HK-2 (cell line): ENCODE measurements around the gene HP.
"Not testable (repeated sequence)": the region's sequence is repeated elsewhere in the genome, so short reads cannot be mapped to it uniquely, and the experiment has no call there.

ENCODE experiments used
- DNase-seq: peaks from one replicate; pipeline ENCODE4 v3.0.0-alpha.2; 2018; ENCODE audit not compliant: unreplicated experiment

The HP gene

GRCh38 chr16:72043058-72043457, 11.2 kb upstream of the HP start:
- no peak for DNase-seq

- no peak for DNase-seq
Observed at GRCh38 chr16:72043539-72043938, 10.8 kb upstream of the HP start.

GRCh38 chr16:72044296-72044695, 10.0 kb upstream of the HP start:
- no peak for DNase-seq

DNA sequence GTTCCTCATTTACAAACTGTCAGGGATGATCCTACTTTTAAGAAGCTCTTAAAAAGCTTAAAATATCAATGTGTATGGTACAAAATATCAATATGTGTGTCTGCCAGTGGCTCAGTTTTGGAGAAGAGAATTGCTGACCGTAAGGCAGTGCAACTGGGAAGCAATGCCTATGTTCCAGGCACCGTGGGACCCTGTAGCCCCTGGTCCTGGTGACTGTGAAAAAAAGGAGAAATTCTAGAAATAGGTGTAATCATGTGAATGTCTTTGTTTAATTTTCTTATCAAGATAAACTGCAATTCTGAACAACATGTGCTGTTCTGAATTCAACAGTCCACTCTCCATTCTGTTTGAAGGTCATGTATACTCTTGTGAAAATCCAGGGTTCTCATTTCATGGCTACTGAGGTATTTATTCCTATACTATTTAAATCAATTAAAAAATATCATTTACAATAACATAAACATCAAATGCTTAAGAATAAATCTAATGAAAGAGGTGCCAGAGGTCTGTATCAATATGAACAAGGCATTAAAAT, 9.4 kb upstream of the HP start:
- no peak for DNase-seq

DNA sequence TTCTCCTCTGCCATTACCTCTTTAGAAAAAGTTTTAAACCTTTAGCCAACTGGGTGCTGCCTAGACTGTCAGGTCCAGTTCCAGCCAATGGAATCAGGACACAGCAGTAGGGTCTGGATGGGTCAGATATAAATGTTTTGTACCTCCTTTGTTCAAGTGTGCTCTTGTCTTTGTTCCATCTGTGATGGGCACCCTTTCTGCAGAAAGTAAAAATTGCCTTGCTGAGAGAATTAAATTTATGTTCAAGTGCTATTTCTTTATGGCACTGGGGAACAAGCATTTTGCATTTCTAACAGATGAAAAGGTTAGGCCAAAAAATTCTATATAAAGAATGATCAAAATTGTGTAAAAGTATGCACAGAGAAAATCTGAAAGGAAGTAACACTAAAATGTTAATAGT, 5.2 kb upstream of the HP start:
- no peak for DNase-seq

DNA sequence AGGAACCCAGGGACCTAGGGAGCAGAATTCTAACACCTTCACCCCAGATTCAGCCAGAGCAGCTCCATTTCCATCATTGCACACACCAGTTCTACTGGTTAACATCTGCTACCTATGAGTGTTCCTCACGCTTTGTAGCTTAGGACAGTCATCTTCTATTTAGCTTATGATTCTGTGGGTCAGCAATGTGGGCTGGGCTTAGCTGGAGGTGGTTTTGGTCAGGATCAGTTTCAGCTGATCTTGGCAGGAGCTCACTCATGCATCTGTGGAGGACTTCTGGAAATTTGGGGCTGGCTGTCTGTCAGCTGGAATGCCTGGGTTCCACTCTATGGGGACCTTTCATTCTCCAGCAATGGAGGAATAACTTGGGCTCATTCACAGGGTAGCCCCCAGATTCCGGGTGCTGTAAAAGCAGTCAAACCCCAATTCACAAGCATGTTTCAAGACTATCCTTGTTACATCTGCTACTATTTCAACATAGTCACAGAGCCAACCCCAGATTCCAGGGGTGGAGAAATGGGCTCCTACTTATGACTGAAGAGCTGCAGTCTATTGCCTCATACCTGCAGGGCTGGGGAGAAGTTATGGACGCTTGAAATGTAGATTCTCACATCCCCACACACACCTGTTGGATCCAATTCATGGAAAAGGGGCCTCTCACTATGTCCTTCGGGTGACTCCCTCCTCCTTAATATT, 3.4 kb upstream of the HP start:
- no peak for DNase-seq

DNA sequence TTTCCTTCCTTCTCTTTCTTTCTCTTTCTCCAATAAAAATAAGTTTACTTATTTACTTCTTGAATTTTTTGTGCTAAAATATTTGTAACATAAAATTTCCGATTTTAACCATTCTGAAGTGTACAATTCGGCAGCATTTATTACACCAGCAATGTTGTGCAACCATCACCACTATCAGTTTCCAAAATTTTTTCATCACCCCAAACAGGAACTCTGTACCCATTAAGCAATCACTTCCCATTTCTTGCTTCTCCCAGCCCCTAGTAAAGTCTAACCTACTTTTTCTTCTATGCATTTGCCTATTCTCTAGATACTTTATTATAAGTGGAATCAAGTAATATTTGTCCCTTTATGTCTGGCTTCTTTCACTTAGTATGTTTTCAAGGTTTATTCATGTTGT, 2.5 kb upstream of the HP start:
- DNase-seq: no peak

- DNase-seq: no peak
Observed at GRCh38 chr16:72055911-72056310, 1.6 kb downstream of the HP start.

DNA sequence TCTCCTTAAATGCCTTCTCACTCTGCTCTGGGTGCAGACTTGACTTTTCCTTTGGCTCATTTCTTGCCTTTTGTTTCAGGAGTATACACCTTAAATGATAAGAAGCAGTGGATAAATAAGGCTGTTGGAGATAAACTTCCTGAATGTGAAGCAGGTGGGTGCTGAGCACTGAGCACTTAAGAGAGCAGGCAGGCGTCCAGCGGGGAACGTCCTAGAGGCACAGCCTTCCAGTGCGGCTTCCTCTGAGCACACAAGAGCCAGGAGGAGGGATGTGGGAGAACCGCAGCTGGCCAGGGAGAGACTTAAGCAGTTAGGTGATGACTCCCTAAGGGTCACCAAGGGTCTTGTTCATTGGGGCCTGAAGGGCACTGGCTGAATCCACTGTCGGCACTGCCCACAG, 3.0 kb downstream of the HP start:
- not testable (repeated sequence) for DNase-seq

DNA sequence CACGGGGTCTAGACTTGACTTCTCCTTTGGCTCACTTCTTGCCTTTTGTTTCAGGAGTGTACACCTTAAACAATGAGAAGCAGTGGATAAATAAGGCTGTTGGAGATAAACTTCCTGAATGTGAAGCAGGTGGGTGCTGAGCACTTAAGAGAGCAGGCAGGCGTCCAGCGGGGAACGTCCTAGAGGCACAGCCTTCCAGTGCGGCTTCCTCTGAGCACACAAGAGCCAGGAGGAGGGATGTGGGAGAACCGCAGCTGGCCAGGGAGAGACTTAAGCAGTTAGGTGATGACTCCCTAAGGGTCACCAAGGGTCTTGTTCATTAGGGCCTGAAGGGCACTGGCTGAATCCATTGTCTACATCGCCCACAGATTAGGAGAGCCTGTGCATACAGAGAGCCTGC, 4.8 kb downstream of the HP start:
- DNase-seq: not testable (repeated sequence)

GRCh38 chr16:72060405-72060804, 6.1 kb downstream of the HP start:
- no peak for DNase-seq

- DNase-seq: no peak
Observed at GRCh38 chr16:72061564-72061963, 7.3 kb downstream of the HP start.

GRCh38 chr16:72064361-72064894, 10.1 kb downstream of the HP start:
- DNase-seq: no peak

DNA sequence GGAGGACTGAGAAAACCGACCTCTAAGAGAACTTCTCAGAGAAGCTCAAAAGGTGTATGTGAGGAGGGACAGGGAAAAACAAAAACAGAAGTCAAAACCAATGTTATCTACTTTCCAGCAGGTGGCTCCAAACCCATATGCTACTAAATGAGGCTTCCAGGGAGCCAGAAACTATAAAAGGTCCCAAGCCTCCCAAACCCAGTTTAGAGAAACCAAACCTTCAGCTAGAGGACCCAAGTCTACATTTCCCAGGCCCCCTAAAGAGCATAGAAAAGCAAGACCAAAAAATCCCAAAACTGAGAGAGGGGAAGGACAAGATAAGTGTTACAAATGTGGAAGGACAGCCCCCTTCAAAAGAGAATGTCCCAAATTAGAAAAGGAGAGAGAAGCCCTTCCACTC, 12.4 kb downstream of the HP start:
- DNase-seq: no peak

DNA sequence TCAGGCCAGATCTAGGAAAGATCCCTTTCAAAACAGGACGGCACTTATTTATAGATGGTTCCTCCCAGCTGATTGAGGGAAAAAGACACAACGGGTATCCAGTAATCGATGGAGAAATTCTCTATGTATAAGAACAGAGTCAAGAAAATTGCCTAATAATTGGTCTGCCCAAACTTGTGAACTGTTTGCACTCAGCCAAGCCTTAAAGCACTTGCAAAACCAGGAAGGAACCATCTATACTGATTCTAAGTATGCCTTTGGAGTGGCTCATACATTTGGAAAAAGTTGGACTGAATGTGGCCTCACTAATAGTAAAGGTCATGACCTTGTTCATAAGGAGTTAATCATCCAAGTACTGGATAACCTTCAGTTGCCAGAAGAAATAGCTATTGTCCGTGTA, 14.6 kb downstream of the HP start:
- no peak for DNase-seq

DNA sequence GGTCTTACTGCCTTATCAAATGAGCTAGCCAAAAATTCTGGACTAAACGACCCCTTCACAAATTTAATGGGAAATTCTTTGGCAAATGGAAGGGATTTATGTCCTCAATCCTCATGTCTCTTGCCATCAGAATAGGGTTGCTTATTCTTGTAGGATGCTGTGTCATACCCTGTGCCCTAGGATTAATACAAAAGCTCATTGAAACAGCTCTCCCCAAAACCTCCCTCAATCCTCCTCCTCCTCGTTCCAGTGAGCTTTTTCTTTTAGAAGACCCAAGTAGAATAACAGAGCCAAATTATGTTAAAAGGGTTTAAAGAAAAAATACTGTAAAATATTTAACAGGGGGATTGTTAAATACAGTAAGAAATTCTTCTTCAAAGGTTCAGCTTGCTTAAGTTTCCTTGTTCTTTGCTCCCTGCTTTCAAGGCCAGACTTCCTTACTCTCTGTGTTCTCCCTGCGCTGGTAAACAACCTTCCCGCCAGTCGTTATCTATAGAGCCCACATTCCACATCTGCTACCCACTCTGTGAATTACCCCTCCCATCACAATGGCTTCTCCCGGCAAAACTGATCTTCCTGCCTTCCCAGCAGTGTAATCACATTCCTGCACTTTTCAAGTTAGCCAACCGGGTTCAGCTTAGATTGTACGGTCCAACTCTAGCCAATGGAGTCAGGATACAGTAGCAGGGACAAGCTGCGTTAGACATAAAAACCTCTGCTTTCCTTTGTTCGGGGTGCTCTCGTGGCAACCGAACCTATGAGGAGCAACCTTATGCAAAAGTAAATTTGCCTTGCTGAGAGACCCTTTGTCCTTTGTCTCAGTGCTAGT, 18.4 kb downstream of the HP start:
- no peak for DNase-seq

GRCh38 chr16:72073560-72074230, 19.4 kb downstream of the HP start:
- DNase-seq: no peak

DNA sequence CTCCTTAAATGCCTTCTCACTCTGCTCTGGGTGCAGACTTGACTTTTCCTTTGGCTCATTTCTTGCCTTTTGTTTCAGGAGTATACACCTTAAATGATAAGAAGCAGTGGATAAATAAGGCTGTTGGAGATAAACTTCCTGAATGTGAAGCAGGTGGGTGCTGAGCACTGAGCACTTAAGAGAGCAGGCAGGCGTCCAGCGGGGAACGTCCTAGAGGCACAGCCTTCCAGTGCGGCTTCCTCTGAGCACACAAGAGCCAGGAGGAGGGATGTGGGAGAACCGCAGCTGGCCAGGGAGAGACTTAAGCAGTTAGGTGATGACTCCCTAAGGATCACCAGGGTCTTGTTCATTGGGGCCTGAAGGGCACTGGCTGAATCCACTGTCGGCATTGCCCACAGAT, 20.8 kb downstream of the HP start:
- DNase-seq: not testable (repeated sequence)

DNA sequence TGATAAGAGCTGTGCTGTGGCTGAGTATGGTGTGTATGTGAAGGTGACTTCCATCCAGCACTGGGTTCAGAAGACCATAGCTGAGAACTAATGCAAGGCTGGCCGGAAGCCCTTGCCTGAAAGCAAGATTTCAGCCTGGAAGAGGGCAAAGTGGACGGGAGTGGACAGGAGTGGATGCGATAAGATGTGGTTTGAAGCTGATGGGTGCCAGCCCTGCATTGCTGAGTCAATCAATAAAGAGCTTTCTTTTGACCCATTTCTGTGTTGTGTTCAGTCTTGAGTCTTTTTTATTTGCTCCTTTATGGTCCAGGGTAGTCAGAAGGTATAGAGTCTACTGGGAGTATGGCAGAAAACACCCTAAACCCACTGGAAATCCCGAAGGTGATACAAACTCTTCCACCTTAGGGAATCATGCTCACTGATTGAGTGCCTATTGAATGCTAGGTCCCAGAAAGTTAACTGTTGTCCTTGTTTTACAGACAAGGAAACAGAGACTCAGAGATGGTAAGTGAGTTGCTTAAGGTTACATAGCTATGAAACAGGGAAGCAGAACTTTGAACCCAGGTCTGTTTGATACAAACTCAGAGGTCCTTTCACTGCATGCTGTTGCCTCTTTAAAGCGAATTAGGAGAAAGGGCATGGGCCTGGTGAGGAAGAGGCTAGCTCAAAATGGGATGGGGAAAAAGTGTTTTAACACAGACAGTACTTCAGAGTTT, 22.8 kb downstream of the HP start:
- not testable (repeated sequence) for DNase-seq

GRCh38 chr16:72083778-72084404, 29.6 kb downstream of the HP start:
- no peak for DNase-seq

DNA sequence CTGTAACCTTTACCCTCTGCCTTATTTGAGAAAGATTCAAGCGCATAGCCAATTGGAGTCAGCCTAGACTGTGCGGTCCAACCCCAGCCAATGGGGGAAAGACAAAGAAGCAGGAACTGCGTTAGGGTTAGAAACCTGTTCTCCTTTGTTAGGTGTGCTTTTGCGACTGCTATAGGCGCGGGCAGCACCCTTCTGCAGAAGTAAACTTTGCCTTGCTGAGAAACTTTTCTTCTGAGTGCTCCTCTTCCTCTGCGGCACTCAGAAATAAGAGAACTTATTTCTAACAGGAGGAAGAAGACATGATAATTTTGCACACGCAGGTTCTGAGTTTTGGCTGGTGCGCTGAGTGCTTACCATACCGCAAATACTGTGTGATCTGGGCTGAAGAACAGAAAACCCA, 30.1 kb downstream of the HP start:
- DNase-seq: no peak
